Measurements from ENCODE around the gene INPPL1. TPM values are rescaled to one million over a fixed set of nuclear protein-coding genes. Genes with fewer than 3 reads are reported as not detected.
"Not testable (repeated sequence)": the region's sequence is repeated elsewhere in the genome, so short reads cannot be mapped to it uniquely, and the experiment has no call there.

Gene INPPL1
- total RNA-seq, 2 experiments from 2014 or later = 112 to 122 TPM

DNA sequence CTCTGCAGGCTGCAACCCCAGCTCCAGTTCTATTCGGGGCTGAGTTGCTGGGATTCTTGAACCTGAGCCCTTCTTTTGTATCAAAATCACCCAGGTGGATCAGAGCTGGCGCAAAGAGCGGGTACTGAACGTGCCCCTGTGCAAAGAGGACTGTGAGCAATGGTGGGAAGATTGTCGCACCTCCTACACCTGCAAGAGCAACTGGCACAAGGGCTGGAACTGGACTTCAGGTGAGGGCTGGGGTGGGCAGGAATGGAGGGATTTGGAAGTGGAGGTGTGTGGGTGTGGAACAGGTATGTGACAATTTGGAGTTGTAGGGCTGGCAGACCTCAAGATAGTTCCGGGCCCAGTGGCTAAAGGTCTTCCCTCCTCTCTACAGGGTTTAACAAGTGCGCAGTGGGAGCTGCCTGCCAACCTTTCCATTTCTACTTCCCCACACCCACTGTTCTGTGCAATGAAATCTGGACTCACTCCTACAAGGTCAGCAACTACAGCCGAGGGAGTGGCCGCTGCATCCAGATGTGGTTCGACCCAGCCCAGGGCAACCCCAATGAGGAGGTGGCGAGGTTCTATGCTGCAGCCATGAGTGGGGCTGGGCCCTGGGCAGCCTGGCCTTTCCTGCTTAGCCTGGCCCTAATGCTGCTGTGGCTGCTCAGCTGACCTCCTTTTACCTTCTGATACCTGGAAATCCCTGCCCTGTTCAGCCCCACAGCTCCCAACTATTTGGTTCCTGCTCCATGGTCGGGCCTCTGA lies 28.9 kb upstream of the INPPL1 start:
- H3K4me1 Mint-ChIP-seq = no peaks in the 10 kb centered on the region

DNA sequence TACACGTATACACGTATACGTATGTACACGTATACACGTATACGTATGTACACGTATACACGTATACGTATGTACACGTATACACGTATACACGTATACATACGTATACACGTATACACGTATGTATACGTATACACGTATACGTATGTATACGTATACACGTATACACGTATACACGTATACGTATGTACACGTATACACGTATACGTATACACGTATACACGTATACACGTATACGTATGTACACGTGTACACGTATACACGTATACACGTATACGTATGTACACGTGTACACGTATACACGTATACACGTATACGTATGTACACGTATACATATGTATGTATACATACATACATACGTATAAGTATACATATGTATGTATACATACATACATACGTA lies 23.1 kb upstream of the INPPL1 start:
- DNase-seq; H3K9me3 Mint-ChIP-seq; CTCF ChIA-PET; H3K4me3 Mint-ChIP-seq; H3K27ac Mint-ChIP-seq; H3K36me3 Mint-ChIP-seq (ENCODE audit: low read depth); POLR2A ChIA-PET; H3K27me3 Mint-ChIP-seq: not testable (repeated sequence)
- H3K4me1 Mint-ChIP-seq = peaks cover 11% of the 10 kb centered on the region

More for the DNA sequence above, 28.9 kb upstream of the INPPL1 start:
- Mint-ChIP-seq H3K27ac (no peak overlapping the region), H3K9me3 (no peaks in the 10 kb centered on the region), H3K36me3 (ENCODE audit: low read depth) (no peaks in the 10 kb centered on the region), H3K27me3 (no peaks in the 10 kb centered on the region), H3K4me3 (no peak overlapping the region)
- DNase-seq = no peak
- ChIA-PET POLR2A (no interaction called here), CTCF (interaction anchor here (1.2 kb wide), 1 partner anchor 11 kb away, joined by 3 read pairs; no protein-coding TSS in a partner anchor)

DNA sequence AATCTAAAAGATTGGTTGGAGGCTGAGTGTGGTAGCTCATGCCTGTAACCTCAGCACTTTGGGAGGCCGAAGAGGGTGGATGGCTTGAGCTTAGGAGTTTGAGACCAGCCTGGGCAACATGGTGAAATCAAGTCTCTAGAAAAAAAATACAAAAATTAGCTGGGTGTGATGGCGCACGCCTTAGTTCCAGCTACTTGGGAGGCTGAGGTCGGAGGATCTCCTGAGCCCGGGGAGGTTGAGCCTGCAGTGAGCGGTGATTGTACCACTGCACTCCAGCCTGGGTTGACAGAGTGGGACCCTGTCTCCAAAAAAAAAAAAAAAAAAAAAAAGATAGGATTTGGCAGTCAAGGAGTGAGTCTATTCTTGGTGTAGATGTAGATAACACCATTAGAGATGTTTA lies 22.0 kb upstream of the INPPL1 start:
- Mint-ChIP-seq H3K27ac (peak overlapping the region; percentile 6), H3K36me3 (ENCODE audit: low read depth) (no peaks in the 10 kb centered on the region), H3K4me3 (no peak overlapping the region), H3K4me1 (peaks cover 11% of the 10 kb centered on the region), H3K27me3 (no peaks in the 10 kb centered on the region), H3K9me3 (no peaks in the 10 kb centered on the region)
- ChIA-PET CTCF (interaction anchor here (0.6 kb wide), 1 partner anchor 158 kb away, joined by 3 read pairs; no protein-coding TSS in a partner anchor), POLR2A (no interaction called here)
- no peak for DNase-seq

DNA sequence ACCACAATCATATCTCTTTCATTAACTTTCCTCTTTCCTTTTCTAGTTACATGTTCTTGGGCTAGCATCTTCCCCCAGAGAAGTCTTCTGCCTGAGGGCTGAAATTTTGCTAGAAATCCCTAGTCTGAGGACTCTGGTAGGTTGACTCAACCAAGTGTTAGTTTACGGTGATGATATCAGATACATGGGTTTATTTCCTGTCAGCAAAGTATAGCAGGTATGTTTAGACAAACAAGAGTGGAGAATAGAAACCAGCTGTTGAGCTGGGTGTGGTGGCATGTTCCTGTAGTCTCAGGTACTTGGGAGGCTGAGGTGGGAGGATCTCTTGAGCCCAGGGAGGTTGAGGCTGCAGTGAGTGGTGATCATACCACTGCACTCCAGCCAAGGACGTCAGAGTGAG lies 21.4 kb upstream of the INPPL1 start:
- Mint-ChIP-seq H3K4me3 (no peak overlapping the region), H3K4me1 (peaks cover 11% of the 10 kb centered on the region), H3K9me3 (no peaks in the 10 kb centered on the region), H3K27ac (no peak overlapping the region), H3K36me3 (ENCODE audit: low read depth) (no peaks in the 10 kb centered on the region), H3K27me3 (no peaks in the 10 kb centered on the region)
- DNase-seq = no peak
- ChIA-PET POLR2A (no interaction called here), CTCF (no interaction called here)

DNA sequence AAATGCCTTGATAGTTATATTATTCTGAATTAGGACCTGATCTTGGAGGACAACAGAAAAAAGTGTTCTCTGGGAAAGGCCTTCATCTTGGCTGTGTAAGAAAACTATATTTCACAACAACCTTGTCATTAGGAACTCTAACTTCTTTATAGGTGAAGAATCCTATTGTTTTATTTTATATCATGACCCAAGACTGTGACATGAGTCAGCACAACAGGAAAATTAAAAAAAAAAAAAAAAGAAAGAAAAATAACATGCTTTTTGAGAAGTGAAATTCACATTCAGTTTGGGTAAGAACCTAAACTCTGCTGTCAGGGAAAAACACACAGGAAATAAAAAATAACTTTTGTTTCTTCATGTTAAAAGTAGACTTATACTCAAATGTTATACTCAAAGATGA lies 19.7 kb upstream of the INPPL1 start:
- DNase-seq = no peak
- ChIA-PET POLR2A (no interaction called here), CTCF (no interaction called here)
- H3K27ac Mint-ChIP-seq = no peak overlapping the region
- no peak overlapping the region for H3K4me3 Mint-ChIP-seq
- peaks cover 11% of the 10 kb centered on the region for H3K4me1 Mint-ChIP-seq
- peaks cover 7% of the 10 kb centered on the region for H3K9me3 Mint-ChIP-seq
- H3K27me3 Mint-ChIP-seq = peaks cover 4% of the 10 kb centered on the region
- no peaks in the 10 kb centered on the region for H3K36me3 Mint-ChIP-seq (ENCODE audit: low read depth)

DNA sequence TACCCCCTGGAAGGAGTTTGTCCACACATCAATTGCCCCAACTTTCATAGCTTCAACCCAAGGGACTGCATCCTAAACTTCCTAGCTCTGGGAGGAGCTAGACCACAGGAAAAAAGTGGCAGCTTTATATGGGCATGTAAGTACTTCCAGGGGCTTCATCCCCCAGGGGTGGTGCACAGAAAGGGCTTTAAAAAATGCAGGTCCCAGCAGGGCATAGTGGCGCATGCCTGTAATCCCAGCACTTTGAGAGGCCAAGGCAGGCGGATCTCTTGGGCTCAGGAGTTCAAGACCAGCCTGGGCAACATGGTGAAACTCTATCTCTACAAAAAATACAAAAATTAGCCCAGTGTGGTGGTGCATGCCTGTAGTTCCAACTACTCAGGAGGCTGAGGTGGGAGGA lies 17.8 kb upstream of the INPPL1 start:
- H3K36me3 Mint-ChIP-seq (ENCODE audit: low read depth); H3K9me3 Mint-ChIP-seq; H3K4me3 Mint-ChIP-seq; H3K27ac Mint-ChIP-seq; POLR2A ChIA-PET; DNase-seq: not testable (repeated sequence)
- peaks cover 13% of the 10 kb centered on the region for H3K27me3 Mint-ChIP-seq
- H3K4me1 Mint-ChIP-seq = peaks cover 11% of the 10 kb centered on the region
- CTCF ChIA-PET = interaction anchor here (0.6 to 1.3 kb wide), 2 partner anchors 11 to 181 kb away, joined by 3 read pairs; no protein-coding TSS in a partner anchor

DNA sequence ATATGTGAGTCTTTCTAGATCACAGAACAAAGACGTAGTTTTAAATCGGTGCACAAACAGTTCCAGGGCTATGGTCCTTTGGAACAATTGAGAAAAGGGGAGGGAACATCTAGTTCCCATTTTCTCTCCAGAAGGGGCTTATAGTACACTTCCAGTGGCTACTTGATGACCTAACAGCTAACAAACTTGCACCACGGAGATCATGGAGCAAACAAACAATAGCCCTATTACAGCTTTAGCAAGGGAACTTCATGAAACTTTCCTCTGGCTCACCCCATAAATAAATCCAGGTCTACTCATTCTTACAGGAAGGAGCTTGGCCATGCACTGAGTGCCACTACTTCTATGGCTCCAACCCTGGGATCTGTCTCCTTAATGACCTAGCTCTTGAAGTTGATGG lies 16.3 kb upstream of the INPPL1 start:
- Mint-ChIP-seq H3K9me3 (peaks cover 9% of the 10 kb centered on the region), H3K27me3 (peaks cover 23% of the 10 kb centered on the region), H3K4me3 (no peak overlapping the region), H3K36me3 (ENCODE audit: low read depth) (no peaks in the 10 kb centered on the region), H3K27ac (no peak overlapping the region), H3K4me1 (peaks cover 2% of the 10 kb centered on the region)
- no peak for DNase-seq
- POLR2A ChIA-PET = no interaction called here
- CTCF ChIA-PET = interaction anchor here (0.6 kb wide), 1 partner anchor 1608 kb away, joined by 6 read pairs; no protein-coding TSS in a partner anchor

DNA sequence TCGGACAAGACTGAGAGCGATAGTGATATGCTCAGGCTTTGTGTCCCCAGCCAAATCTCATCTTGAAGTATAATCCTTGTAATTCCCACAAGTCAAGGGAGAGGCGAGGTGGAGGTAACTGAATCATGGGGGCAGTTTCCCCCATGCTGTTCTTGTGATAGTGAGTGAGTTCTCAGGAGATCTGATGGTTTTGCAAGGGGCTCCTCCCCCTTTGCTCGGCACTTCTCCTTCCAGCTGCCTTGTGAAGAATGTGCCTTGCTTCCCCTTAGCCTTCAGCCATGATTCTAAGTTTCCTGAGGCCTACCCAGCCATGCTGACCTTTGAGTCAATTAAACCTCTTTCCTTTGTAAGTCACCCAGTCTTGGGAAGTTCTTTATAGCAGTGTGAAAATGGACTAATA lies 15.5 kb upstream of the INPPL1 start:
- no peak overlapping the region for H3K4me3 Mint-ChIP-seq

DNA sequence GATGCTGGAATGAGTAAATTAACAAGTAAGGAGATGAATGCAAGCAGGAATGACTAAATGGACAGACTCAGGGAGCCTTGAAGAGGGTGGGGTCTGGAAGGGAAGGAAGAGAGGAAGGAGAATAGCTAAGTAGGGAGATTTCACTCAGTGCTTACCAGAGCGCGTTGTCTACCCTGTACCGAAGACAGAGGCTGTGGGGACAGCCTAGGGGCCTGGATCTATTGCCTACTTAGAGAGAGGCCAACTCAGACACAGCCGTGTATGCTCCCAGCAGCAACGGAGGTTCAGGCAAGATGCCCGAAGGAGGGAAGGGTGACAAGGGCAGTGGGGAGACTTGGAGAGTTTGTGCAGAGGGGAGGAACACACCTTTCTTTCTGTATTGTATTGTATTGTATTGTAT lies 7.9 kb upstream of the INPPL1 start, which contains the start of gene FOLR2:
FOLR2 (plus strand) TSS at position 157 of the 400 bp plus-strand sequence. CDS start 1,791 bp downstream, outside the sequence.
- Mint-ChIP-seq H3K27ac (no peak within 1 kb of the TSS), H3K9me3 (no peaks in the 10 kb centered on the region), H3K36me3 (ENCODE audit: low read depth) (no peaks in the 10 kb centered on the region), H3K4me1 (peaks cover 6% of the 10 kb centered on the region), H3K27me3 (peaks cover 45% of the 10 kb centered on the region), H3K4me3 (no peak within 1 kb of the TSS)
- DNase-seq = no peak
- ChIA-PET POLR2A (no interaction called here), CTCF (no interaction called here)

More for the DNA sequence above, 15.5 kb upstream of the INPPL1 start:
- no peak for DNase-seq
- Mint-ChIP-seq H3K9me3 (peaks cover 9% of the 10 kb centered on the region), H3K36me3 (ENCODE audit: low read depth) (no peaks in the 10 kb centered on the region), H3K4me1 (no peaks in the 10 kb centered on the region), H3K27ac (no peak overlapping the region), H3K27me3 (peaks cover 27% of the 10 kb centered on the region)
- CTCF ChIA-PET = no interaction called here
- POLR2A ChIA-PET = no interaction called here

DNA sequence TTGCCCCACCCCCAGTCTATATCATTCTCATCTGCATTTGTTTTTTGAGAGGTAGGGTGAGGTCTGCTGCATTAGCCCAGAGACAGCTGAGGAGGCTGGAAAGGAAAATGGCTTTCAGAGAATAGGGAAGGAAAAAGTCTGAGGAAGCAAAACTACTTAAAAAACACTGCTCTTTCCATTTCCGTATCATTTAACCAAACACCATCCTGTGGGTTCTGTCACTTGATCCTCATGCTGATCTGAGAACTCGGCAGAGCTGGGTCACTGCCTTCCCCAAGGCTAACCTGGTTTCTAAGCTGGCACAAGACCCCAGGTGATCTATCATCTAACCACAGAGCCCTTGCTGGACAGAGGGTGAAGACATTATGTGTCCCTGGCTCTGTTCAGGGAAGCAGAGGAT lies 6.7 kb upstream of the INPPL1 start:
- peaks cover 18% of the 10 kb centered on the region for H3K4me1 Mint-ChIP-seq
- H3K36me3 Mint-ChIP-seq (ENCODE audit: low read depth) = no peaks in the 10 kb centered on the region
- peak overlapping the region; percentile 65 for H3K27ac Mint-ChIP-seq
- H3K4me3 Mint-ChIP-seq = no peak overlapping the region
- H3K27me3 Mint-ChIP-seq = peaks cover 38% of the 10 kb centered on the region
- H3K9me3 Mint-ChIP-seq = no peaks in the 10 kb centered on the region
- no peak for DNase-seq
- POLR2A ChIA-PET = no interaction called here
- CTCF ChIA-PET = no interaction called here

DNA sequence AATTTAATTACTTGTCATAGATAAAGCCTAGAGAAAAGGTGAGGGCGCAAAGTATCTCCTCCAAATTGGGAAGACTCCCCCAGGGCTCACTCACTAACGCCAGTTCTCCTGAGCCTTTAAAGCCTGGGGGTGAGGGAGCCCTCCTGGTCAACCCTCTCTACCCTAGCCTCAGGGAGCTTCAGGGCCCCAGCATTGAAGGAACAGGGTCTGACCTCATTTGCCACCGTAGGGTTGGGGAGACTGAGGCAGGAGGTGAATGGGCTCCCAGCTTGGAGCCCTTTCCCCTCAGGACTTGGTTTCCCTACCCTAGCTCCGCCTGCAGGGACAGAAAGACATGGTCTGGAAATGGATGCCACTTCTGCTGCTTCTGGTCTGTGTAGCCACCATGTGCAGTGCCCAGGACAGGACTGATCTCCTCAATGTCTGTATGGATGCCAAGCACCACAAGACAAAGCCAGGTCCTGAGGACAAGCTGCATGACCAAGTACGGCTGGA lies 6.3 kb upstream of the INPPL1 start:
- Mint-ChIP-seq H3K36me3 (ENCODE audit: low read depth) (no peaks in the 10 kb centered on the region), H3K27me3 (peaks cover 34% of the 10 kb centered on the region), H3K4me1 (peaks cover 19% of the 10 kb centered on the region), H3K9me3 (no peaks in the 10 kb centered on the region), H3K27ac (no peak overlapping the region), H3K4me3 (no peak overlapping the region)
- ChIA-PET POLR2A (no interaction called here), CTCF (no interaction called here)
- DNase-seq = no peak

DNA sequence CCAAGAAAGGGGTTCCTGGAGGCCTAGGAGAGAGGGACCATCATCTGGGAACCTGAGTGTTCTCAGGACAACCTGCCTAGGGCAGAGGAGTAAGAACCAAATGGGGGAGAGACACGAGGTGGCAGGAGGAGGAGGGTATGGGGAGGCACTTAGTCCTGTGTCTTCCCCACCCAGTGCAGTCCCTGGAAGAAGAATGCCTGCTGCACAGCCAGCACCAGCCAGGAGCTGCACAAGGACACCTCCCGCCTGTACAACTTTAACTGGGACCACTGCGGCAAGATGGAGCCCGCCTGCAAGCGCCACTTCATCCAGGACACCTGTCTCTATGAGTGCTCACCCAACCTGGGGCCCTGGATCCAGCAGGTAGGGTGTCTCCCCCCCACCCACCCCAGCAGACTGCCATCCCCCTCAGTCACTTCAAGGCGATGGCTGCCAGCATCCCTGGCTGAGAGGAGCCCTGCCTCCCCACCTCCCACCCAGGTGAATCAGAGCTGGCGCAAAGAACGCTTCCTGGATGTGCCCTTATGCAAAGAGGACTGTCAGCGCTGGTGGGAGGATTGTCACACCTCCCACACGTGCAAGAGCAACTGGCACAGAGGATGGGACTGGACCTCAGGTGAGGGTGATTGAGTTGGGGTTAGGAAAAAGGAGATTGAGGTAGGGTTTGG lies 3.7 kb upstream of the INPPL1 start:
- no peak for DNase-seq
- Mint-ChIP-seq H3K27me3 (peaks cover 18% of the 10 kb centered on the region), H3K4me3 (no peak overlapping the region), H3K27ac (no peak overlapping the region), H3K36me3 (ENCODE audit: low read depth) (peaks cover 2% of the 10 kb centered on the region), H3K9me3 (no peaks in the 10 kb centered on the region), H3K4me1 (peaks cover 26% of the 10 kb centered on the region)
- CTCF ChIA-PET = interaction anchor here (1.3 to 1.4 kb wide), 2 partner anchors 77 to 181 kb away, joined by 3 to 4 read pairs; no protein-coding TSS in a partner anchor
- POLR2A ChIA-PET = no interaction called here

DNA sequence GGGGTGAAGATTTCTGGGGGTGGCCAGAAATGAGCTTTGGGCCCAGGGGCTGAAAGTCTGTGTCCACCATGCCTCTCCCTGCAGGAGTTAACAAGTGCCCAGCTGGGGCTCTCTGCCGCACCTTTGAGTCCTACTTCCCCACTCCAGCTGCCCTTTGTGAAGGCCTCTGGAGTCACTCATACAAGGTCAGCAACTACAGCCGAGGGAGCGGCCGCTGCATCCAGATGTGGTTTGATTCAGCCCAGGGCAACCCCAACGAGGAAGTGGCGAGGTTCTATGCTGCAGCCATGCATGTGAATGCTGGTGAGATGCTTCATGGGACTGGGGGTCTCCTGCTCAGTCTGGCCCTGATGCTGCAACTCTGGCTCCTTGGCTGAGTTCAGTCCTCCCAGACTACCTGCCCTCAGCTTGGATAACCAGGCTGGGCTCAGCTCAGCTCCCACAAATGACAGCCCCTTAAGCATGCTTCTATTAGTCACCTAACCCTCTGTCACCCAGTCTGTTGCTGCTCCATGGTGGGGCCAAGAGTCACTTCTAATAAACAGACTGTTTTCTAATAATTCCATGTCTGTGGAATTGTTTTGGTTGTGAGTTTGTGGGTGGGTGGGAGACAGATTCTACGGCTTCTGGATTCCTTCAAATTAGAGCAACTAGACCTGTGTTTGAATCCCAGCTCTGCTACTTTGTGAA lies 3.0 kb upstream of the INPPL1 start:
- H3K27me3 Mint-ChIP-seq = peaks cover 13% of the 10 kb centered on the region
- peak overlapping the region; percentile 96 for H3K4me3 Mint-ChIP-seq
- ChIA-PET CTCF (interaction anchor here (0.8 to 1.4 kb wide), 4 partner anchors 38 to 213 kb away, joined by 3 to 4 read pairs (median 3); partner anchors contain the start of gene CLPB), POLR2A (no interaction called here)
- peaks cover 2% of the 10 kb centered on the region for H3K36me3 Mint-ChIP-seq (ENCODE audit: low read depth)
- H3K4me1 Mint-ChIP-seq = peaks cover 30% of the 10 kb centered on the region
- H3K9me3 Mint-ChIP-seq = no peaks in the 10 kb centered on the region
- no peak overlapping the region for H3K27ac Mint-ChIP-seq
- DNase-seq = no peak
